HCT116 (cell line): ENCODE data around the gene IFRD1. TPM values are rescaled to one million over a fixed set of nuclear protein-coding genes. Genes with fewer than 3 reads are reported as not detected.

ENCODE experiments used
- ATAC-seq: fragments of 200-7000 bp; cut with Tn5 transposase; 2 replicates; pipeline ENCODE4 v1.9.1; 2020; ENCODE audit warnings: mild to moderate bottlenecking, moderate library complexity
- BruUV-seq: library from RNA; stranded (reverse); fragments of 400-500 nt; replicated peaks from 2 replicates; lab custom pipeline; 2021; lab: Mats Ljungman, UMichigan
- CTCF ChIA-PET: fragments of 300-600 bp; sonication (Branson Sonifier 250); formaldehyde crosslinking; loops from one replicate; lab custom pipeline; 2021; ENCODE audit warnings: antibody characterized with exemption; lab: Charles Lee
- POLR2A ChIA-PET: fragments of 300-600, 350-600 bp; sonication (Branson Sonifier 250); formaldehyde crosslinking; loops from one replicate; lab custom pipeline; 2021; ENCODE audit warnings: antibody characterized with exemption; lab: Charles Lee
- RAD21 ChIA-PET, 2 experiments: fragments of 300-600 bp; sonication (Branson Sonifier 250); formaldehyde crosslinking; loops; one replicate each; lab custom pipeline; 2023; ENCODE audit warnings: low total read pairs in 2 of 2; ENCODE audit not compliant: uncharacterized antibody in 2 of 2, unreplicated experiment in 2 of 2, low non-redundant PET in 1 of 2; lab: Charles Lee
- DNase-seq: peaks from one replicate; pipeline ENCODE4 v3.0.0-alpha.2; 2010; ENCODE audit warnings: low read depth, low spot score
- H2AFZ ChIP-seq: fragments of 200-600 bp; shearing (Covaris generic), sonication (generic); 2 replicates; pipeline ENCODE4 v1.6.1; 2017; ENCODE audit warnings: low read depth, mixed run types, mixed read lengths, antibody characterized with exemption, low read length; ENCODE audit not compliant: poor library complexity, severe bottlenecking
- H3K27ac ChIP-seq: 2 replicates; pipeline ENCODE4 v1.5.1; 2012; ENCODE audit warnings: low read depth, low read length
- H3K27me3 ChIP-seq: fragments of 200-600 bp; sonication (generic); 2 replicates; pipeline ENCODE4 v1.6.1; 2016; ENCODE audit warnings: mixed run types, low read length, mixed read lengths; ENCODE audit not compliant: insufficient read depth
- H3K36me3 ChIP-seq, 2 experiments: fragments of 200-500 bp in 1 of 2; fragments of 200-600 bp in 1 of 2; sonication (Bioruptor generic) in 1 of 2; sonication (generic) in 1 of 2; 2 replicates each; pipeline versions ENCODE4 v1.5.1 to v1.6.1; 2014 to 2016; ENCODE audit warnings: low read length in 2 of 2, inconsistent platforms in 1 of 2, mixed read lengths in 1 of 2, mixed run types in 1 of 2; ENCODE audit not compliant: insufficient read depth in 2 of 2, control insufficient read depth in 1 of 2
- H3K4me1 ChIP-seq, 2 experiments: fragments of 200-600 bp in 1 of 2; sonication (generic) in 1 of 2; 2 replicates each; pipeline versions ENCODE4 v1.5.1 to v1.6.1; 2012 to 2017; ENCODE audit warnings: low read length in 2 of 2, inconsistent platforms in 1 of 2, mild to moderate bottlenecking in 1 of 2, mixed read lengths in 1 of 2, mixed run types in 1 of 2, moderate library complexity in 1 of 2; ENCODE audit not compliant: insufficient read depth in 2 of 2, control insufficient read depth in 1 of 2
- H3K4me2 ChIP-seq: fragments of 200-600 bp; sonication (generic); 2 replicates; pipeline ENCODE4 v1.6.1; 2017; ENCODE audit warnings: mixed run types, low read length, mixed read lengths
- H3K4me3 ChIP-seq, 2 experiments: fragments of 200-600 bp in 1 of 2; sonication (generic) in 1 of 2; replicated peaks in 1 of 2; 2 replicates each; pipeline ENCODE4 v1.5.1; 2011 to 2016; ENCODE audit warnings: low read length in 2 of 2, control low read depth in 1 of 2, low read depth in 1 of 2, mild to moderate bottlenecking in 1 of 2, mixed read lengths in 1 of 2, mixed run types in 1 of 2
- H3K79me2 ChIP-seq: fragments of 200-600 bp; sonication (generic); 2 replicates; pipeline ENCODE4 v1.6.1; 2017; ENCODE audit warnings: mild to moderate bottlenecking, mixed run types, low read length, moderate library complexity, mixed read lengths; ENCODE audit not compliant: insufficient read depth
- H3K9ac ChIP-seq: fragments of 200-600 bp; sonication (generic); 2 replicates; pipeline ENCODE4 v1.6.1; 2016; ENCODE audit warnings: low read length, mixed read lengths
- H3K9me2 ChIP-seq: fragments of 200-600 bp; sonication (generic), shearing (Covaris generic); 2 replicates; pipeline ENCODE4 v1.6.1; 2017; ENCODE audit warnings: mixed run types, mild to moderate bottlenecking, moderate library complexity; ENCODE audit not compliant: insufficient read depth
- H3K9me3 ChIP-seq, 2 experiments: fragments of 200-500 bp in 1 of 2; fragments of 200-600 bp in 1 of 2; sonication (Bioruptor generic) in 1 of 2; sonication (generic) in 1 of 2; 2 replicates each; pipeline ENCODE4 v1.6.1; 2014 to 2017; ENCODE audit warnings: low read length in 2 of 2, mixed read lengths in 2 of 2, inconsistent platforms in 1 of 2, low read depth in 1 of 2, mild to moderate bottlenecking in 1 of 2, mixed run types in 1 of 2, moderate library complexity in 1 of 2; ENCODE audit not compliant: control insufficient read depth in 1 of 2, insufficient read depth in 1 of 2
- H4K20me1 ChIP-seq: fragments of 200-600 bp; sonication (generic), shearing (Covaris generic); 2 replicates; pipeline ENCODE4 v1.6.1; 2017; ENCODE audit warnings: mixed run types, mild to moderate bottlenecking, moderate library complexity; ENCODE audit not compliant: insufficient read depth
- CBX3 ChIP-seq: IDR thresholded peaks from 2 replicates; pipeline ENCODE4 v1.6.1; 2012; ENCODE audit warnings: low read depth
- CEBPB ChIP-seq: IDR thresholded peaks from 2 replicates; pipeline ENCODE4 v1.6.1; 2012; ENCODE audit warnings: low read depth
- EGR1 ChIP-seq: IDR thresholded peaks from 2 replicates; pipeline ENCODE4 v1.6.1; 2012; ENCODE audit warnings: low read depth
- ELF1 ChIP-seq: IDR thresholded peaks from 2 replicates; pipeline ENCODE4 v1.6.1; 2012; ENCODE audit warnings: low read depth, borderline replicate concordance
- FOSL1 ChIP-seq: IDR thresholded peaks from 2 replicates; pipeline ENCODE4 v1.6.1; 2012; ENCODE audit warnings: low read depth
- JUND ChIP-seq: IDR thresholded peaks from 2 replicates; pipeline ENCODE4 v1.6.1; 2012
- POLR2AphosphoS5 ChIP-seq: IDR thresholded peaks from 2 replicates; pipeline ENCODE4 v1.6.1; 2011; ENCODE audit warnings: mild to moderate bottlenecking, low read depth, low read length, moderate library complexity
- RAD21 ChIP-seq: IDR thresholded peaks from 2 replicates; pipeline ENCODE4 v1.6.1; 2012; ENCODE audit warnings: low read depth, mild to moderate bottlenecking
- SIN3A ChIP-seq: IDR thresholded peaks from 2 replicates; pipeline ENCODE4 v1.6.1; 2012; ENCODE audit warnings: low read depth
- SRF ChIP-seq: IDR thresholded peaks from 2 replicates; pipeline ENCODE4 v1.6.1; 2012; ENCODE audit warnings: low read depth
- TCF7L2 ChIP-seq: IDR thresholded peaks from 2 replicates; pipeline ENCODE4 v1.7.0; 2011; ENCODE audit warnings: borderline replicate concordance, inconsistent platforms; ENCODE audit not compliant: insufficient read depth, insufficient read length; ENCODE audit errors: extremely low read depth
- YY1 ChIP-seq: IDR thresholded peaks from 2 replicates; pipeline ENCODE4 v1.6.1; 2011; ENCODE audit warnings: low read length, low read depth, moderate library complexity, mild to moderate bottlenecking; ENCODE audit not compliant: insufficient replicate concordance; ENCODE audit errors: extremely low read depth
- ZFX ChIP-seq: fragments of 450-650 bp; IDR thresholded peaks from 2 replicates; pipeline ENCODE4 v1.6.1; 2017
- intact Hi-C: fragments of 100-400 bp; cut with micrococcal nuclease; formaldehyde crosslinking; loops from 2 replicates; pipeline ENCODE4 v1.10.0; 2022
- total RNA-seq: library from RNA; stranded (reverse); gene quantifications from one replicate; pipeline ENCODE4 v1.2.1, GENCODE V29; 2021; ENCODE audit not compliant: unreplicated experiment
- TF ChIP-seq, protein P1 (sequence below): IDR thresholded peaks from 2 replicates; pipeline ENCODE4 v1.6.1; 2012
- TF ChIP-seq, protein P2 (sequence below): IDR thresholded peaks from 2 replicates; pipeline ENCODE4 v1.6.1; 2012
- TF ChIP-seq, protein P3 (sequence below), 3 experiments: fragments of 200-600 bp in 1 of 3; sonication (generic) in 1 of 3; IDR thresholded peaks in 2 of 3; conservative IDR thresholded peaks in 1 of 3; 2 replicates each; pipeline ENCODE4 v1.5.1; 2012 to 2017; ENCODE audit warnings: low read depth in 2 of 3, low read length in 2 of 3, antibody characterized with exemption in 1 of 3, borderline replicate concordance in 1 of 3, control low read depth in 1 of 3, mild to moderate bottlenecking in 1 of 3, mixed read lengths in 1 of 3, mixed run types in 1 of 3, moderate library complexity in 1 of 3; ENCODE audit not compliant: insufficient read depth in 1 of 3
- TF ChIP-seq, protein P4 (sequence below): IDR thresholded peaks from 2 replicates; pipeline ENCODE4 v1.6.1; 2012; ENCODE audit warnings: low read depth
- TF ChIP-seq, protein P5 (sequence below): IDR thresholded peaks from 2 replicates; pipeline ENCODE4 v1.6.1; 2011; ENCODE audit warnings: mild to moderate bottlenecking, low read length, moderate library complexity; ENCODE audit not compliant: insufficient replicate concordance; ENCODE audit errors: extremely low read depth

Gene IFRD1
- total RNA-seq, 1 experiment from 2014 or later: 43.6 TPM

DNA sequence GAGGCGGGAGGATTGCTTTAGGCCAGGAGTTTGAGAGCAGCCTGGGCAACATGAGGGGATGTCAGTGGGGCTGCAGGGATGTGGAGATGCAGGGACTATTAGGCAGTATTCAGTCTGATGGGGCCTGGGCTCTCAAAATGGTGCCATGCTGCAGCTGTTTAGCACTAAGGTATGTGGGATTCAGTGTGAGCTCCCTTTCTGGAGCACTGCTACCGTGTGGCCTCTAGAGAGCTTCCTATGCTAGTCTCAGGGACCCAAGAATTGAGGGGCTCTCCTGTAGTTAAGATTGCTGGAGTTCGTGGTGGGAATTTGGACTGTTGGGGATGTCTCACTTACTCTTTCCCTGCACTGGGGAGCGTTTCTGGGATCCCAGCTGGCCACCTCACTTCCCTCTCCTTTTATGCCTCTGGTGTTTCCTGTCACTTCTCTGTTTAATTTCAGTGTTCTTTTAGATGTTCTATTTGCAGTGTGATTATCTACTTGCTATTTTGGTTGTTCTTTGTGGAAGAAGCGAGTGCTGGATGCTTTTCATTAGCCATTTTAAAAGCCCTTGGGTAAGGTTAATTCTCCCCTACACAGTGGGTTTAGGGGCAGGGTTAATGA is 53.9 kb downstream of the IFRD1 start:
- Histone ChIP-seq H3K4me3 (no peak overlapping the region), H3K36me3 (no peaks in the 10 kb centered on the region), H3K9me3 (no peaks in the 10 kb centered on the region), H3K4me1 (no peaks in the 10 kb centered on the region), H3K9me2 (no peaks in the 10 kb centered on the region; the same call in 1 of the 2 replicates), H4K20me1 (no peaks in the 10 kb centered on the region), H3K4me2 (no peak overlapping the region), H2AFZ (no peak overlapping the region), H3K79me2 (no peaks in the 10 kb centered on the region), H3K9ac (no peak overlapping the region), H3K27ac (no peak overlapping the region), H3K27me3 (no peaks in the 10 kb centered on the region)
- ChIA-PET POLR2A (no interaction called here), CTCF (no interaction called here), RAD21 (no interaction called here)
- no TSS peak for BruUV-seq
- ATAC-seq (no peak), DNase-seq (no peak)
- intact Hi-C loops: no loop called here
- TF ChIP-seq, protein P1, sequence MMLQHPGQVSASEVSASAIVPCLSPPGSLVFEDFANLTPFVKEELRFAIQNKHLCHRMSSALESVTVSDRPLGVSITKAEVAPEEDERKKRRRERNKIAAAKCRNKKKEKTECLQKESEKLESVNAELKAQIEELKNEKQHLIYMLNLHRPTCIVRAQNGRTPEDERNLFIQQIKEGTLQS: no peak
- TF ChIP-seq POLR2AphosphoS5 (no peak), CEBPB (no peak), SRF (no peak), ZFX (no peak), SIN3A (no peak), YY1 (no peak), EGR1 (no peak), ELF1 (no peak), CBX3 (no peak), FOSL1 (no peak), TCF7L2 (no peak), RAD21 (no peak), JUND (no peak)
- TF ChIP-seq, protein P2, sequence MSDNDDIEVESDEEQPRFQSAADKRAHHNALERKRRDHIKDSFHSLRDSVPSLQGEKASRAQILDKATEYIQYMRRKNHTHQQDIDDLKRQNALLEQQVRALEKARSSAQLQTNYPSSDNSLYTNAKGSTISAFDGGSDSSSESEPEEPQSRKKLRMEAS: no peak
- TF ChIP-seq, protein P3, sequence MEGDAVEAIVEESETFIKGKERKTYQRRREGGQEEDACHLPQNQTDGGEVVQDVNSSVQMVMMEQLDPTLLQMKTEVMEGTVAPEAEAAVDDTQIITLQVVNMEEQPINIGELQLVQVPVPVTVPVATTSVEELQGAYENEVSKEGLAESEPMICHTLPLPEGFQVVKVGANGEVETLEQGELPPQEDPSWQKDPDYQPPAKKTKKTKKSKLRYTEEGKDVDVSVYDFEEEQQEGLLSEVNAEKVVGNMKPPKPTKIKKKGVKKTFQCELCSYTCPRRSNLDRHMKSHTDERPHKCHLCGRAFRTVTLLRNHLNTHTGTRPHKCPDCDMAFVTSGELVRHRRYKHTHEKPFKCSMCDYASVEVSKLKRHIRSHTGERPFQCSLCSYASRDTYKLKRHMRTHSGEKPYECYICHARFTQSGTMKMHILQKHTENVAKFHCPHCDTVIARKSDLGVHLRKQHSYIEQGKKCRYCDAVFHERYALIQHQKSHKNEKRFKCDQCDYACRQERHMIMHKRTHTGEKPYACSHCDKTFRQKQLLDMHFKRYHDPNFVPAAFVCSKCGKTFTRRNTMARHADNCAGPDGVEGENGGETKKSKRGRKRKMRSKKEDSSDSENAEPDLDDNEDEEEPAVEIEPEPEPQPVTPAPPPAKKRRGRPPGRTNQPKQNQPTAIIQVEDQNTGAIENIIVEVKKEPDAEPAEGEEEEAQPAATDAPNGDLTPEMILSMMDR (IDR thresholded peaks at IDR 0.05 in 2 of 3, conservative IDR thresholded peaks at IDR 0.05 in 1 of 3; ENCODE audit: borderline replicate concordance in 1 of 3, insufficient read depth in 1 of 3, low read depth in 2 of 3, low read length in 2 of 3): no peak
- TF ChIP-seq, protein P4, sequence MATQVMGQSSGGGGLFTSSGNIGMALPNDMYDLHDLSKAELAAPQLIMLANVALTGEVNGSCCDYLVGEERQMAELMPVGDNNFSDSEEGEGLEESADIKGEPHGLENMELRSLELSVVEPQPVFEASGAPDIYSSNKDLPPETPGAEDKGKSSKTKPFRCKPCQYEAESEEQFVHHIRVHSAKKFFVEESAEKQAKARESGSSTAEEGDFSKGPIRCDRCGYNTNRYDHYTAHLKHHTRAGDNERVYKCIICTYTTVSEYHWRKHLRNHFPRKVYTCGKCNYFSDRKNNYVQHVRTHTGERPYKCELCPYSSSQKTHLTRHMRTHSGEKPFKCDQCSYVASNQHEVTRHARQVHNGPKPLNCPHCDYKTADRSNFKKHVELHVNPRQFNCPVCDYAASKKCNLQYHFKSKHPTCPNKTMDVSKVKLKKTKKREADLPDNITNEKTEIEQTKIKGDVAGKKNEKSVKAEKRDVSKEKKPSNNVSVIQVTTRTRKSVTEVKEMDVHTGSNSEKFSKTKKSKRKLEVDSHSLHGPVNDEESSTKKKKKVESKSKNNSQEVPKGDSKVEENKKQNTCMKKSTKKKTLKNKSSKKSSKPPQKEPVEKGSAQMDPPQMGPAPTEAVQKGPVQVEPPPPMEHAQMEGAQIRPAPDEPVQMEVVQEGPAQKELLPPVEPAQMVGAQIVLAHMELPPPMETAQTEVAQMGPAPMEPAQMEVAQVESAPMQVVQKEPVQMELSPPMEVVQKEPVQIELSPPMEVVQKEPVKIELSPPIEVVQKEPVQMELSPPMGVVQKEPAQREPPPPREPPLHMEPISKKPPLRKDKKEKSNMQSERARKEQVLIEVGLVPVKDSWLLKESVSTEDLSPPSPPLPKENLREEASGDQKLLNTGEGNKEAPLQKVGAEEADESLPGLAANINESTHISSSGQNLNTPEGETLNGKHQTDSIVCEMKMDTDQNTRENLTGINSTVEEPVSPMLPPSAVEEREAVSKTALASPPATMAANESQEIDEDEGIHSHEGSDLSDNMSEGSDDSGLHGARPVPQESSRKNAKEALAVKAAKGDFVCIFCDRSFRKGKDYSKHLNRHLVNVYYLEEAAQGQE: no peak
- TF ChIP-seq, protein P5, sequence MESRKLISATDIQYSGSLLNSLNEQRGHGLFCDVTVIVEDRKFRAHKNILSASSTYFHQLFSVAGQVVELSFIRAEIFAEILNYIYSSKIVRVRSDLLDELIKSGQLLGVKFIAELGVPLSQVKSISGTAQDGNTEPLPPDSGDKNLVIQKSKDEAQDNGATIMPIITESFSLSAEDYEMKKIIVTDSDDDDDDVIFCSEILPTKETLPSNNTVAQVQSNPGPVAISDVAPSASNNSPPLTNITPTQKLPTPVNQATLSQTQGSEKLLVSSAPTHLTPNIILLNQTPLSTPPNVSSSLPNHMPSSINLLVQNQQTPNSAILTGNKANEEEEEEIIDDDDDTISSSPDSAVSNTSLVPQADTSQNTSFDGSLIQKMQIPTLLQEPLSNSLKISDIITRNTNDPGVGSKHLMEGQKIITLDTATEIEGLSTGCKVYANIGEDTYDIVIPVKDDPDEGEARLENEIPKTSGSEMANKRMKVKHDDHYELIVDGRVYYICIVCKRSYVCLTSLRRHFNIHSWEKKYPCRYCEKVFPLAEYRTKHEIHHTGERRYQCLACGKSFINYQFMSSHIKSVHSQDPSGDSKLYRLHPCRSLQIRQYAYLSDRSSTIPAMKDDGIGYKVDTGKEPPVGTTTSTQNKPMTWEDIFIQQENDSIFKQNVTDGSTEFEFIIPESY: no peak
